Measurements from ENCODE around the gene SPZ1.
A peak's percentile ranks its signal among the peaks of the same experiment; 100 is the strongest.
"Not testable (repeated sequence)": the region's sequence is repeated elsewhere in the genome, so short reads cannot be mapped to it uniquely, and the experiment has no call there.

The SPZ1 gene

GRCh38 chr5:80301342-80301741 is 18.5 kb upstream of the SPZ1 start:
- not testable (repeated sequence) for H3K27ac Mint-ChIP-seq; H3K36me3 Mint-ChIP-seq; H3K27me3 Mint-ChIP-seq; ATAC-seq (ENCODE audit: low read depth); H3K4me1 Mint-ChIP-seq; H3K9me3 Mint-ChIP-seq; H3K4me3 Mint-ChIP-seq; DNase-seq (ENCODE audit: low spot score in 2 of 2)

- H3K27ac Mint-ChIP-seq = no peak overlapping the region
- H3K4me1 Mint-ChIP-seq = no peaks in the 10 kb centered on the region
- DNase-seq (ENCODE audit: low spot score in 2 of 2) (no peak), ATAC-seq (ENCODE audit: low read depth) (no peak)
- peaks cover 6% of the 10 kb centered on the region for H3K27me3 Mint-ChIP-seq
- peaks cover 2% of the 10 kb centered on the region for H3K9me3 Mint-ChIP-seq
- H3K36me3 Mint-ChIP-seq = no peaks in the 10 kb centered on the region
- no peak overlapping the region for H3K4me3 Mint-ChIP-seq
Observed at GRCh38 chr5:80302636-80303035, 17.2 kb upstream of the SPZ1 start.

- H3K4me3 Mint-ChIP-seq = no peak overlapping the region
- H3K4me1 Mint-ChIP-seq = no peaks in the 10 kb centered on the region
- no peaks in the 10 kb centered on the region for H3K36me3 Mint-ChIP-seq
- no peak overlapping the region for H3K27ac Mint-ChIP-seq
- no peaks in the 10 kb centered on the region for H3K9me3 Mint-ChIP-seq
- no peak for ATAC-seq (ENCODE audit: low read depth)
- no peak for DNase-seq (ENCODE audit: low spot score in 2 of 2)
- H3K27me3 Mint-ChIP-seq = no peaks in the 10 kb centered on the region
Observed at GRCh38 chr5:80308526-80308925, 11.3 kb upstream of the SPZ1 start.

- no peak for ATAC-seq (ENCODE audit: low read depth)
- Mint-ChIP-seq H3K4me3 (no peak overlapping the region), H3K36me3 (no peaks in the 10 kb centered on the region), H3K27me3 (no peaks in the 10 kb centered on the region), H3K4me1 (no peaks in the 10 kb centered on the region), H3K9me3 (no peaks in the 10 kb centered on the region), H3K27ac (no peak overlapping the region)
- no peak for DNase-seq (ENCODE audit: low spot score in 2 of 2)
Observed at GRCh38 chr5:80309871-80310665, 9.7 kb upstream of the SPZ1 start.

- no peak overlapping the region for H3K4me3 Mint-ChIP-seq
- no peak overlapping the region for H3K27ac Mint-ChIP-seq
- no peaks in the 10 kb centered on the region for H3K4me1 Mint-ChIP-seq
- ATAC-seq (ENCODE audit: low read depth) = no peak
- H3K27me3 Mint-ChIP-seq = peaks cover 2% of the 10 kb centered on the region
- no peaks in the 10 kb centered on the region for H3K9me3 Mint-ChIP-seq
- no peak for DNase-seq (ENCODE audit: low spot score in 2 of 2)
- no peaks in the 10 kb centered on the region for H3K36me3 Mint-ChIP-seq
Observed at GRCh38 chr5:80315244-80315643, 4.6 kb upstream of the SPZ1 start.

- no peaks in the 10 kb centered on the region for H3K9me3 Mint-ChIP-seq
- ATAC-seq (ENCODE audit: low read depth) = no peak
- no peaks in the 10 kb centered on the region for H3K4me1 Mint-ChIP-seq
- H3K27ac Mint-ChIP-seq = no peak overlapping the region
- no peaks in the 10 kb centered on the region for H3K36me3 Mint-ChIP-seq
- peaks cover 2% of the 10 kb centered on the region for H3K27me3 Mint-ChIP-seq
- DNase-seq (ENCODE audit: low spot score in 2 of 2) = no peak
- H3K4me3 Mint-ChIP-seq = no peak overlapping the region
Observed at GRCh38 chr5:80318212-80318611, 1.6 kb upstream of the SPZ1 start.

- H3K4me3 Mint-ChIP-seq = no peak overlapping the region
- no peaks in the 10 kb centered on the region for H3K36me3 Mint-ChIP-seq
- no peaks in the 10 kb centered on the region for H3K4me1 Mint-ChIP-seq
- DNase-seq (ENCODE audit: low spot score in 2 of 2) (no peak), ATAC-seq (ENCODE audit: low read depth) (no peak)
- peaks cover 1% of the 10 kb centered on the region for H3K9me3 Mint-ChIP-seq
- peaks cover 2% of the 10 kb centered on the region for H3K27me3 Mint-ChIP-seq
- no peak overlapping the region for H3K27ac Mint-ChIP-seq
Observed at GRCh38 chr5:80324912-80325311, 5.1 kb downstream of the SPZ1 start.

GRCh38 chr5:80326468-80326867 is 6.7 kb downstream of the SPZ1 start:
- H3K9me3 Mint-ChIP-seq = peaks cover 1% of the 10 kb centered on the region
- H3K27ac Mint-ChIP-seq = no peak overlapping the region
- no peaks in the 10 kb centered on the region for H3K36me3 Mint-ChIP-seq
- DNase-seq (ENCODE audit: low spot score in 2 of 2) (no peak), ATAC-seq (ENCODE audit: low read depth) (no peak)
- no peak overlapping the region for H3K4me3 Mint-ChIP-seq
- H3K27me3 Mint-ChIP-seq = no peaks in the 10 kb centered on the region
- H3K4me1 Mint-ChIP-seq = no peaks in the 10 kb centered on the region

GRCh38 chr5:80337379-80337778 is 17.6 kb downstream of the SPZ1 start:
- ATAC-seq (ENCODE audit: low read depth) (no peak), DNase-seq (ENCODE audit: low spot score in 2 of 2) (no peak)
- Mint-ChIP-seq H3K27me3 (peaks cover 8% of the 10 kb centered on the region), H3K27ac (no peak overlapping the region), H3K9me3 (no peaks in the 10 kb centered on the region), H3K4me1 (no peaks in the 10 kb centered on the region), H3K36me3 (no peaks in the 10 kb centered on the region), H3K4me3 (no peak overlapping the region)

GRCh38 chr5:80339116-80339515 is 19.3 kb downstream of the SPZ1 start:
- no peak for DNase-seq (ENCODE audit: low spot score in 2 of 2)
- no peak overlapping the region for H3K27ac Mint-ChIP-seq
- no peak overlapping the region for H3K4me3 Mint-ChIP-seq
- no peak for ATAC-seq (ENCODE audit: low read depth)
- H3K36me3 Mint-ChIP-seq = no peaks in the 10 kb centered on the region
- peaks cover 12% of the 10 kb centered on the region for H3K27me3 Mint-ChIP-seq
- H3K9me3 Mint-ChIP-seq = no peaks in the 10 kb centered on the region
- no peaks in the 10 kb centered on the region for H3K4me1 Mint-ChIP-seq

- H3K9me3 Mint-ChIP-seq = no peaks in the 10 kb centered on the region
- no peaks in the 10 kb centered on the region for H3K36me3 Mint-ChIP-seq
- H3K4me1 Mint-ChIP-seq = peaks cover 2% of the 10 kb centered on the region
- ATAC-seq (ENCODE audit: low read depth) (no peak), DNase-seq (ENCODE audit: low spot score in 2 of 2) (no peak)
- no peak overlapping the region for H3K4me3 Mint-ChIP-seq
- H3K27me3 Mint-ChIP-seq = peaks cover 10% of the 10 kb centered on the region
- H3K27ac Mint-ChIP-seq = no peak overlapping the region
Observed at GRCh38 chr5:80341016-80341775, 21.4 kb downstream of the SPZ1 start.

GRCh38 chr5:80343067-80343466 is 23.3 kb downstream of the SPZ1 start:
- H3K36me3 Mint-ChIP-seq = no peaks in the 10 kb centered on the region
- peaks cover 2% of the 10 kb centered on the region for H3K4me1 Mint-ChIP-seq
- H3K9me3 Mint-ChIP-seq = no peaks in the 10 kb centered on the region
- peaks cover 10% of the 10 kb centered on the region for H3K27me3 Mint-ChIP-seq
- ATAC-seq (ENCODE audit: low read depth) = no peak
- no peak for DNase-seq (ENCODE audit: low spot score in 2 of 2)
- H3K27ac Mint-ChIP-seq = no peak overlapping the region
- H3K4me3 Mint-ChIP-seq = no peak overlapping the region

GRCh38 chr5:80346055-80346454 is 26.3 kb downstream of the SPZ1 start:
- H3K4me3 Mint-ChIP-seq = no peak overlapping the region
- ATAC-seq (ENCODE audit: low read depth) = peak; percentile 67
- no peak overlapping the region for H3K27ac Mint-ChIP-seq
- H3K4me1 Mint-ChIP-seq = peaks cover 2% of the 10 kb centered on the region
- no peaks in the 10 kb centered on the region for H3K36me3 Mint-ChIP-seq
- no peaks in the 10 kb centered on the region for H3K9me3 Mint-ChIP-seq
- H3K27me3 Mint-ChIP-seq = peaks cover 7% of the 10 kb centered on the region
- peak; percentile 11 to 18 for DNase-seq (ENCODE audit: low spot score in 2 of 2)

GRCh38 chr5:80348171-80348570 is 28.4 kb downstream of the SPZ1 start:
- Mint-ChIP-seq H3K36me3 (no peaks in the 10 kb centered on the region), H3K4me1 (peaks cover 2% of the 10 kb centered on the region), H3K27ac (no peak overlapping the region), H3K27me3 (peaks cover 5% of the 10 kb centered on the region), H3K4me3 (no peak overlapping the region), H3K9me3 (no peaks in the 10 kb centered on the region)
- no peak for ATAC-seq (ENCODE audit: low read depth)
- no peak for DNase-seq (ENCODE audit: low spot score in 2 of 2)

- not testable (repeated sequence) for ATAC-seq (ENCODE audit: low read depth)
Observed at GRCh38 chr5:80351019-80351418, 31.2 kb downstream of the SPZ1 start.

More at GRCh38 chr5:80351019-80351418, 31.2 kb downstream of the SPZ1 start:
- not testable (repeated sequence) for H3K27ac Mint-ChIP-seq; H3K4me1 Mint-ChIP-seq; H3K27me3 Mint-ChIP-seq; H3K9me3 Mint-ChIP-seq; H3K4me3 Mint-ChIP-seq; DNase-seq (ENCODE audit: low spot score in 2 of 2); H3K36me3 Mint-ChIP-seq

Measured in memory B cell (primary cell).